ENCODE measurements around the gene SLC22A3.
"Not testable (repeated sequence)": the region's sequence is repeated elsewhere in the genome, so short reads cannot be mapped to it uniquely, and the experiment has no call there.

Gene SLC22A3

DNA sequence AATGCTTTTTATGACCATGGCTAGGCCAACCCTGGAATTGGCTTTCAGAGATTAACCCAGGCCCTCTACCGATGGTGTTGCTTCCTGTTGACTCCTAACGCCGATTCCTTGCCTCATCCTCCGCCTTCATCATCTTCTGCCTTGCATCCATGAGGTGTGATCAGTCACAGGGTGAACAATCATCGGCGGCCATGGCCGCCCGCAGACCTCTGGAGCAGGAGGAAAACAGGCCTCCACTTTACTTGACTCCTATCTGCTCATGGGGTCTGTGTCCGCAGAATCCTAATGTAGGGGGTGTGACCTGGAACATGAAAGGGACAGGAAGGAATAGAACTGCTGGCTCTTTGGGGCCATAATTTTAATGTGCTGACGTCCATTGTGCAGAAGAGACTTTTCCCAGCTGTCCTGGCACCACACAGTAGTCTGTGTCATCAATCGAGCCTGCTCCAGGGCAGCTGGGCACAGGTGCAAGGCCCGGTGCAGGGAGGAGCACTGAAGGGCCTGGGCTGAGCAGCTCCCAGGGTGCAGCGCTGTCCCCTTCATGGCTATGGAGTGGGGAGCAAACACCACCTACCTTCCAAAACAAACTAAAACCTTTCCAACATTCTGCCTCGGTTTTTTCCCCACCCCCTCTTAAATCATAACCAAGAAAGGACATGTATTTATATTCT lies 8.0 kb downstream of the SLC22A3 start:
- Histone ChIP-seq H3K27ac (ENCODE audit: low read depth, low read length) (no peak overlapping the region), H3K4me1 (ENCODE audit: control insufficient read depth, insufficient read depth, low read length) (no peaks in the 10 kb centered on the region), H3K9ac (ENCODE audit: low read depth, low read length) (no peak overlapping the region), H3K9me3 (ENCODE audit: control insufficient read depth, insufficient read depth, low read length) (no peaks in the 10 kb centered on the region), H3K27me3 (ENCODE audit: control insufficient read depth, insufficient read depth, low read length) (no peaks in the 10 kb centered on the region), H3K36me3 (ENCODE audit: control insufficient read depth, insufficient read depth, low read length) (no peaks in the 10 kb centered on the region), H3K4me3 (ENCODE audit: low read depth, low read length) (no peak overlapping the region)

DNA sequence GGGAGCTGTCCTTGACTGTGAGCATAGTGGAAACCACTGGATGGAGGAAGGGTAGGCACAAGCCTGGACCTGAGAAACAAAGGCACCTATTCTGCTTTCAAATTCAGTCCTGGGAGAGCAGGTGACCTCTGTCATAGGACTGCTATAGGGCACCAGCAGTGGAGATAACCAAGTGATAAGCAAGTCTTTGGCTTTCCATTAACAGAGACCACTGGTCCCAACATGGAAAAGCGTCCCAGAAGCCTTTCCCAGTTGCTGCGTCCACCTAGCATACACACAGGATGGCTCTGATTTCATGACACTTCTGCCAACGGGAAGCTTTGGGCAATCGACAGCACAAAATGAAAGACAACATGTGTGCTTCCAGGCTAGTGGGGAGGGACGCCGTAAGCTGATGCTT lies 8.9 kb downstream of the SLC22A3 start:
- Histone ChIP-seq H3K9me3 (ENCODE audit: control insufficient read depth, insufficient read depth, low read length) (no peaks in the 10 kb centered on the region), H3K4me1 (ENCODE audit: control insufficient read depth, insufficient read depth, low read length) (no peaks in the 10 kb centered on the region), H3K27me3 (ENCODE audit: control insufficient read depth, insufficient read depth, low read length) (no peaks in the 10 kb centered on the region), H3K9ac (ENCODE audit: low read depth, low read length) (no peak overlapping the region), H3K36me3 (ENCODE audit: control insufficient read depth, insufficient read depth, low read length) (no peaks in the 10 kb centered on the region), H3K27ac (ENCODE audit: low read depth, low read length) (no peak overlapping the region), H3K4me3 (ENCODE audit: low read depth, low read length) (no peak overlapping the region)

DNA sequence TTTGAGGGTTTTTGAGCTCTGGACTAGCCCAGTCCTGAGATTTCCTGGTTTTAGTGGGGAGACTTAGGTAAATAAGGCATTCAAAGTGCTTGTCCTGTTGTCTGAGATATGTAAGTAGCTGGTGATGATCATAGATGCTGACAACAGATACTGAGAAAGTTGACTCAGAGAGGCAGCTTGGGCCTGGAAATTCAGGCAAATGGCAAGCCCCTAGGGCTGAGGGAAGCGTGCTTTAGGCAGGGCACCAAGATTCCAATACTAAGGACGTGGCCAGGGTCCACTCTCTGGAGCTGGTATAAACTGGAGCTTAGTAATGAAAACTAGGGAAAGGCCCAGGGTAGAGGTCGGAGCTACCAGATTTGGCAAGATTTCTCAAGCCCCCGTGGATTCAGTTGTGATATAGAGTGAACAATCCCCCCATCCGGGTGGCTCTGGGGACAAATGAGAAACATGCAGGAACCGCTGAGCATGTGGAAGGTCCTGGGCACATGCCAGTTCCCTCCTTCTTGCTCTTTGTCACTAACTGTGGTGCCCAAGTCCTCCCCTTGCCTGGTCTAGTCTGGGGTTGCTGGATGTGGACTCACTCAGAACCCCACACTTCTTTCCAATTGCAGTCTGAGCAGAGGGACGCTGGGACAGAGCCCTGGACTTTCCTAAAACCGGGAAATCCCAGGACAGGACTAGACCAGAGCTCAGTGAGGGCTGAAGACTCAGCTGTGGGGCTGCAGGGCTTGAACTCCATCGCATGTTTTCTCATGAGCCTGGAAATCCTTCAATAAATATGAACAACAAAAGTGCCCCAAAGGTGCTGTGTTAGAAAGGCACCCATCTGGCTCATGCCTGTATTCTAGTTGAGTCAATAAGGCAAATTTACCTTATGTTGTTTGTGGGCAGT lies 10.3 kb downstream of the SLC22A3 start:
- Histone ChIP-seq H3K9ac (ENCODE audit: low read depth, low read length) (no peak overlapping the region), H3K4me3 (ENCODE audit: low read depth, low read length) (no peak overlapping the region), H3K4me1 (ENCODE audit: control insufficient read depth, insufficient read depth, low read length) (no peaks in the 10 kb centered on the region), H3K27ac (ENCODE audit: low read depth, low read length) (no peak overlapping the region), H3K36me3 (ENCODE audit: control insufficient read depth, insufficient read depth, low read length) (no peaks in the 10 kb centered on the region), H3K9me3 (ENCODE audit: control insufficient read depth, insufficient read depth, low read length) (no peaks in the 10 kb centered on the region), H3K27me3 (ENCODE audit: control insufficient read depth, insufficient read depth, low read length) (no peaks in the 10 kb centered on the region)

DNA sequence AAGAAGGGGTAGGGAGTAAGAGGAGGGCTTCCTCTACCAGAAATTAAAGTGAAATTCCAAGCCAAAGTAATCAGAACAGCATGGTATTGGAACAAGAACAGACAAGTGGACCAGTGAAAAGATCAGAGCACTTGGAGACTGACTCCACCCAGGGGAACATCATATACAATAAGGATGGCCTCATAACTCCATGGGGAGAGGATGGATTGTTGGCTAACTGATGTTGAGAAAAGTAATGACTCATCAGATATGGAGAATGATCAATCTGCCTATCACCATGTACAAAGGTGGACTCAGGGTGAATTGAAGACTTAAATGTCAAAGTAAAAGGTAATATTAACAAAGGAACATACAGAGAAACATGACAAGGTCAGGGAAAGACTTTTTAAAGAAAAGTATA lies 12.8 kb downstream of the SLC22A3 start:
- Histone ChIP-seq H3K4me3 (ENCODE audit: low read depth, low read length) (no peak overlapping the region), H3K9ac (ENCODE audit: low read depth, low read length) (no peak overlapping the region), H3K27me3 (ENCODE audit: control insufficient read depth, insufficient read depth, low read length) (no peaks in the 10 kb centered on the region), H3K9me3 (ENCODE audit: control insufficient read depth, insufficient read depth, low read length) (no peaks in the 10 kb centered on the region), H3K4me1 (ENCODE audit: control insufficient read depth, insufficient read depth, low read length) (no peaks in the 10 kb centered on the region), H3K27ac (ENCODE audit: low read depth, low read length) (no peak overlapping the region), H3K36me3 (ENCODE audit: control insufficient read depth, insufficient read depth, low read length) (no peaks in the 10 kb centered on the region)

DNA sequence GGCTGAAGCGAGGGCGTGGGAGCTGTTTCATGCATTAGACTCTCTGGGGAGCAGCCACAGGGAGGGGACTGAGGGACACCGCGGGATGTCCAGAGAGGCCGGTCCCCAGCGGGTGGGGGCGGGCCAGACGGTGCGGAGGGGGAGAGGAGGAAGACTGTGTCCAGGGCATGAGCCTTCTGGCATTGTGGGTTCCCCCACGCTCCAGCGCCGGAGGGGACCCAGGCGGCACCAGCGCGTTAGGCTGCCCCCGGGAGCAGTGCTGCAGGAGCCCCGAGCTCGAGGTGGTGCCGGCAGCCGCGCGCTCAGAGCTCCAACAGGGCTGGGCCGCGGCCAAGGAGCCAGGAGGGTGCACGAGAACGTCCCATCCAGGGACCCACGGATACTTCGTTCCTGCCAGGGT lies 14.4 kb downstream of the SLC22A3 start:
- no peak overlapping the region for H3K9ac ChIP-seq (ENCODE audit: low read depth, low read length)
- no peak overlapping the region for H3K4me3 ChIP-seq (ENCODE audit: low read depth, low read length)
- H3K4me1 ChIP-seq (ENCODE audit: control insufficient read depth, insufficient read depth, low read length), result no peaks in the 10 kb centered on the region
- no peaks in the 10 kb centered on the region for H3K36me3 ChIP-seq (ENCODE audit: control insufficient read depth, insufficient read depth, low read length)
- no peak overlapping the region for H3K27ac ChIP-seq (ENCODE audit: low read depth, low read length)
- no peaks in the 10 kb centered on the region for H3K27me3 ChIP-seq (ENCODE audit: control insufficient read depth, insufficient read depth, low read length)
- no peaks in the 10 kb centered on the region for H3K9me3 ChIP-seq (ENCODE audit: control insufficient read depth, insufficient read depth, low read length)

DNA sequence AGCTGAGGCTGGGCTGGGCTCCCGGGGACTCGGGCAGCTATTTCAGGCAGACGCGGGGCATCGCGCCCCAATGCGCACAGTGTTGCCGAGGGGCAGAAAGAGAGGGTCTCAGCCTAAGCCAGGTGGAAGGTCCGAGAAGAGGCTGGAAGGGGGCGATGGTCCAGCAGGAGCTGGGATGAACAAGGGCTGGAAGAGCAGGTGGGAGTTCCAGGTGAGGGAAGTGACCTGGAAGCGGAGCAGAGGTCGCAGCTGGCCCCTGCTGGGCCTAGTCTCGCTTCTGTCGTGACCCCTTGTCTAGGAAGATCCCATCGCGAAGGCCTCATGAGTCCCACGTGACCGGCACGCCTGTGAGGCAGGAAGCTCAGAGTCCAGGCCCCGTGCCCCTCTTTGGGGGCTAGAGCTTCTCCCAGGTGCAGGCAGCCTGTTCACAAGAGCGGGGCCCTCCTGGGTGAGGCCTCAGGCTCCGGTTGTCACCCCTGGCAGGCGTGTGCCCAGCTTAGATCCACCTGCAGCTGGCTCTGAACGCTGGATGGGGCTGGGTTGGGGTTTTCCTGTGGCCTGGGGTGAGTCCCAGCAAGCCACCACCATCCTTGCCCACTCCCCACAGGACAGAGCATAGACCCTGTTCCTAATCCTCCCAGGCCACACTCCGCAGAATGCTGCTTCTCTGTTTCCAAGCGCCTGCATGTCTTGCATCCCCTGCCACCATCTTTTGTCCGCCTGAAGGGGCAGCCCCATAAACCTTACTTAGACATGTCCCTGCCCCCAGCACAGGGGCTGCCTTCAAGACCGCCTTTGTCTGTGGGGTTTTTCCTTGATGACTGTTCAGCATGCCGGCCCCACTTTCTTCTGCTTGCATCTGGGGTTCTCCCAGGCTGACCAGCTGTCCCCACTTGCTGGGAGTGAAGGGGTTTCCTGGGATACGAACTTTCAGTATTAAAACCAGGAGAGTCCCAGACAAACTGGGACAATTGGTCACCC lies 15.1 kb downstream of the SLC22A3 start:
- H3K36me3 ChIP-seq (ENCODE audit: control insufficient read depth, insufficient read depth, low read length), result no peaks in the 10 kb centered on the region
- H3K4me3 ChIP-seq (ENCODE audit: low read depth, low read length), result no peak overlapping the region
- no peaks in the 10 kb centered on the region for H3K9me3 ChIP-seq (ENCODE audit: control insufficient read depth, insufficient read depth, low read length)
- H3K27ac ChIP-seq (ENCODE audit: low read depth, low read length), result no peak overlapping the region
- H3K4me1 ChIP-seq (ENCODE audit: control insufficient read depth, insufficient read depth, low read length), result no peaks in the 10 kb centered on the region
- no peaks in the 10 kb centered on the region for H3K27me3 ChIP-seq (ENCODE audit: control insufficient read depth, insufficient read depth, low read length)
- H3K9ac ChIP-seq (ENCODE audit: low read depth, low read length), result no peak overlapping the region

DNA sequence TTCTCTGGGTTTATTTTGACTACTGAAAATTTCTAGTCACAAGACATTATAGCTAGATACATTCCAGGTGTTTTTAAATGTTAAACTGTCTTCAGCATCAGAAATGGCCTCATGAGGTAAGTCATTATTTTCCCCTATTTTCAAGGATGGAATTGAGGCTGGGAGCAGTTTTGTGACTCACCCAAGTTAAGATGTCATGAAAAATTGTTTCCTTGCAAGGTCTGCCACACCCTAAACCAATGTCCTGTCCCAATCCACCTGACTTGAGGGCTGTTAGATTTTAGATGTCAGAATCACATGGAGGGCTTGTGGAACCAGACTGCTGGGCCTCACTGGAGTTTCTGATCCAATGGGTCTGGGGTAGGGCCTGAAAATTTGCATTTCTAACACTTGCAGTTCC lies 16.9 kb downstream of the SLC22A3 start:
- Histone ChIP-seq H3K36me3 (ENCODE audit: control insufficient read depth, insufficient read depth, low read length) (no peaks in the 10 kb centered on the region), H3K27ac (ENCODE audit: low read depth, low read length) (no peak overlapping the region), H3K27me3 (ENCODE audit: control insufficient read depth, insufficient read depth, low read length) (no peaks in the 10 kb centered on the region), H3K9me3 (ENCODE audit: control insufficient read depth, insufficient read depth, low read length) (no peaks in the 10 kb centered on the region), H3K4me1 (ENCODE audit: control insufficient read depth, insufficient read depth, low read length) (no peaks in the 10 kb centered on the region), H3K4me3 (ENCODE audit: low read depth, low read length) (no peak overlapping the region), H3K9ac (ENCODE audit: low read depth, low read length) (no peak overlapping the region)

DNA sequence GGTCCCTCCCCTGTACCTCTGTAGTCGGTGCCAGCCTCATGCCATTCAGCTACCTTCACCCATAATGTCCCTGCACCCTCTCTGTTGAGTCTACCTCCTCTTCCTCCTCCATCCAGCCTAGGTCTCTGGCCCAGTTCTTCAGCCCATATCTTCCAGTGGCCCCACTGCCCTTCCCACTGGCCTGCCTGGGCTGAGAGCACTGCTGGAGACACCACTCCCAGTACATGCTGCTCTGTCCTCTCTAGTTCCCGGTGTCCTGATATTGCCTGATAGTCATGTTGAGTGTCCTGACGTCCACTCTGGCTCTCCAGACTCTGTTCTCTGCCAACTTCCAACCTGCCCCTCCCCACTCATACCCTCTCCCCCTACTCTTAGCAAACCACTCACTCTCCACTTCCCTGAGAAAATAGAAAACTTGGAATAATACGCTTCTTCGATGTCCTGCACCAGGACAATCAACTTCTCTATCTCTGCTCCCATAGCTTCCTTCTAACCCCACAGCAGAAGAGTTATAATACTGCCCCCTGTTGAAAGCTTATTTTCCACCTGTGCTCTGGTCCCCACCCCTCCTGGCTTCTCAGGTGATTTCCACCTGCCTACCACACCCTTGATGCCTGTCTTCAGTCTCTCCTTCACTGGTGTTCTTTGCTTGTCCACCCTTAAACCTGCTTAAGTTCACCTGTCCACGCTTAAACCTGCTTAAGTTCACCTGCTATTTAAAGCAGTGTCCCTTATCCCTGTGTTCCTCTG lies 19.8 kb downstream of the SLC22A3 start:
- no peaks in the 10 kb centered on the region for H3K36me3 ChIP-seq (ENCODE audit: control insufficient read depth, insufficient read depth, low read length)

DNA sequence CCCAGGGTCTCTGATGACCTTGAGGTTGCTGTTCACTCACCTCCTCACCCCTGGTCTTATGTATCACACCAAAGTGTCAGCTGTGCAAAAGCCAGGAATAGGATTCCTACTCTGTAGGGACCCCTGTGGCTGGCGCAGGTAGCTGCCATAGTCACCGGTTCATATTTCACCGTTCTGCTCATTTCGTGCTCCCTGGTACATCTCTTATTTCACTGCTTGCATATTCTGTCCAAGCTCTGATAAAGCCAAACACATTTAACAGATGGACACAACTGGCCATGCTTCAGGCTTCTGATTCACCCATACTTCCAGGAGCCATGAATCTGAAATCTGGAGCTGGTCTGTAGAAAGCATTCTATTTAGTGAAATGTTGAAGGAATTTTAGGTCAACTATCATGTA lies 20.5 kb downstream of the SLC22A3 start:
- H3K36me3 ChIP-seq (ENCODE audit: control insufficient read depth, insufficient read depth, low read length), result no peaks in the 10 kb centered on the region
- no peaks in the 10 kb centered on the region for H3K4me1 ChIP-seq (ENCODE audit: control insufficient read depth, insufficient read depth, low read length)
- no peaks in the 10 kb centered on the region; the same call in 1 of the 2 replicates for H3K9me3 ChIP-seq (ENCODE audit: control insufficient read depth, insufficient read depth, low read length)
- H3K4me3 ChIP-seq (ENCODE audit: low read depth, low read length), result no peak overlapping the region
- H3K9ac ChIP-seq (ENCODE audit: low read depth, low read length), result no peak overlapping the region
- H3K27ac ChIP-seq (ENCODE audit: low read depth, low read length), result no peak overlapping the region
- no peaks in the 10 kb centered on the region for H3K27me3 ChIP-seq (ENCODE audit: control insufficient read depth, insufficient read depth, low read length)

More for the DNA sequence above, 19.8 kb downstream of the SLC22A3 start:
- Histone ChIP-seq H3K27me3 (ENCODE audit: control insufficient read depth, insufficient read depth, low read length) (no peaks in the 10 kb centered on the region), H3K4me1 (ENCODE audit: control insufficient read depth, insufficient read depth, low read length) (no peaks in the 10 kb centered on the region), H3K9ac (ENCODE audit: low read depth, low read length) (no peak overlapping the region), H3K27ac (ENCODE audit: low read depth, low read length) (no peak overlapping the region), H3K4me3 (ENCODE audit: low read depth, low read length) (no peak overlapping the region), H3K9me3 (ENCODE audit: control insufficient read depth, insufficient read depth, low read length) (no peaks in the 10 kb centered on the region; the same call in 1 of the 2 replicates)

DNA sequence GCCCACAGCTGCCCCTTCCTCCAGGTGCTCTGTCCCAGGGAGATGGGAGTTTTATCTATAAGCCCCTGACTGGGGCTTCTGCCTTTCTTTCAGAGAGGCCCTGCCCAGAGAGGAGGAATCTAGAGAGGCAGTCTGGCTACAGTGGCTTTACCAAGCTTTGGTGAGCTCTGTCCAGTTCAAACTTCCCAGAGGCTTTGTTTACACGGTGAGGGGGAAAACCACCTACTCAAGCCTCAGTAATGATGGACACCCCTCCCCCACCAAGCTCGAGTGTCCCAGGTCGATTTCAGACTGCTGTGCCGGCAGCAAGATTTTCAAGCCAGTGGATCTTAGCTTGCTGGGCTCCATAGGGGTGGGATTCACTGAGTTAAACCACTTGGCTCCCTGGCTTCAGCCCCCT lies 25.4 kb downstream of the SLC22A3 start:
- not testable (repeated sequence) for H3K4me1 ChIP-seq (ENCODE audit: control insufficient read depth, insufficient read depth, low read length); H3K9me3 ChIP-seq (ENCODE audit: control insufficient read depth, insufficient read depth, low read length); H3K36me3 ChIP-seq (ENCODE audit: control insufficient read depth, insufficient read depth, low read length); H3K27me3 ChIP-seq (ENCODE audit: control insufficient read depth, insufficient read depth, low read length); H3K9ac ChIP-seq (ENCODE audit: low read depth, low read length); H3K27ac ChIP-seq (ENCODE audit: low read depth, low read length); H3K4me3 ChIP-seq (ENCODE audit: low read depth, low read length)

Data from HUES48 (cell line).